Neural cell (in vitro differentiated cells): Measurements from ENCODE around the gene KRTAP3-3.

Experiments used
- CTCF ChIP-seq: fragments of 450-650 bp; IDR thresholded peaks from 2 replicates; pipeline ENCODE4 v1.5.1; 2014; ENCODE audit warnings: antibody characterized with exemption, mild to moderate bottlenecking, moderate library complexity; ENCODE audit not compliant: poor library complexity, severe bottlenecking
- EP300 ChIP-seq: fragments of 450-650 bp; conservative IDR thresholded peaks from 2 replicates; pipeline ENCODE4 v1.6.1; 2014; ENCODE audit warnings: antibody characterized with exemption, mild to moderate bottlenecking, moderate library complexity; ENCODE audit not compliant: poor library complexity, severe bottlenecking
- EZH2 ChIP-seq: fragments of 200-600, 300-800 bp; shearing (Covaris generic), sonication (generic); IDR thresholded peaks from 2 replicates; pipeline ENCODE4 v1.6.1; 2014; ENCODE audit warnings: antibody characterized with exemption, low read length, borderline replicate concordance, mild to moderate bottlenecking; ENCODE audit not compliant: insufficient read depth, poor library complexity, severe bottlenecking
- MXI1 ChIP-seq: fragments of 450-650 bp; conservative IDR thresholded peaks from 2 replicates; pipeline ENCODE4 v1.6.1; 2014; ENCODE audit warnings: antibody characterized with exemption, mild to moderate bottlenecking; ENCODE audit not compliant: poor library complexity, severe bottlenecking
- POLR2AphosphoS5 ChIP-seq: IDR thresholded peaks from 2 replicates; pipeline ENCODE4 v1.6.1; 2012
- RAD21 ChIP-seq: fragments of 450-650 bp; conservative IDR thresholded peaks from 2 replicates; pipeline ENCODE4 v1.6.1; 2014; ENCODE audit warnings: antibody characterized with exemption, mild to moderate bottlenecking, moderate library complexity
- REST ChIP-seq: IDR thresholded peaks from 2 replicates; pipeline ENCODE4 v1.6.1; 2012; ENCODE audit warnings: borderline replicate concordance
- SMC3 ChIP-seq: fragments of 450-650 bp; conservative IDR thresholded peaks from 2 replicates; pipeline ENCODE4 v1.6.1; 2014; ENCODE audit warnings: antibody characterized with exemption, mild to moderate bottlenecking, moderate library complexity; ENCODE audit not compliant: poor library complexity
- TAF1 ChIP-seq: IDR thresholded peaks from 2 replicates; pipeline ENCODE4 v1.6.1; 2012; ENCODE audit warnings: low read depth

GRCh38 chr17:41003926-41004325 lies 10.0 kb upstream of the KRTAP3-3 start:
- TF ChIP-seq EP300 (no peak), REST (no peak), EZH2 (no peak), POLR2AphosphoS5 (no peak), CTCF (no peak), RAD21 (no peak), MXI1 (no peak), TAF1 (no peak), SMC3 (no peak)
